ENCODE results near the gene SRC.

Gene SRC

GRCh38 chr20:37439223-37439933, 93.4 kb downstream of the SRC start:
- TF ChIP-seq REST (IDR thresholded peaks at IDR 0.05; ENCODE audit: insufficient read depth in 1 of 2, low read depth in 2 of 2, low read length in 2 of 2) (no peak), POLR2AphosphoS5 (IDR thresholded peaks at IDR 0.05; ENCODE audit: low read depth, low read length) (no peak), TAF1 (IDR thresholded peaks at IDR 0.05; ENCODE audit: borderline replicate concordance, insufficient read depth, low read length) (no peak), FOXP2 (optimal IDR thresholded peaks at IDR 0.05; ENCODE audit: borderline replicate concordance, extremely low read depth, extremely low read length, insufficient read depth) (no peak), SIN3A (IDR thresholded peaks at IDR 0.05; ENCODE audit: borderline replicate concordance, insufficient read depth, low read length) (no peak)

GRCh38 chr20:37441023-37441422, 95.1 kb downstream of the SRC start:
- TF ChIP-seq REST (IDR thresholded peaks at IDR 0.05; ENCODE audit: insufficient read depth in 1 of 2, low read depth in 2 of 2, low read length in 2 of 2), result no peak

GRCh38 chr20:37442547-37442946, 96.6 kb downstream of the SRC start:
- TF ChIP-seq FOXP2 (optimal IDR thresholded peaks at IDR 0.05; ENCODE audit: borderline replicate concordance, extremely low read depth, extremely low read length, insufficient read depth) (no peak), REST (IDR thresholded peaks at IDR 0.05; ENCODE audit: insufficient read depth in 1 of 2, low read depth in 2 of 2, low read length in 2 of 2) (no peak), TAF1 (IDR thresholded peaks at IDR 0.05; ENCODE audit: borderline replicate concordance, insufficient read depth, low read length) (no peak), SIN3A (IDR thresholded peaks at IDR 0.05; ENCODE audit: borderline replicate concordance, insufficient read depth, low read length) (no peak), POLR2AphosphoS5 (IDR thresholded peaks at IDR 0.05; ENCODE audit: low read depth, low read length) (no peak)

GRCh38 chr20:37442986-37443385, 97.0 kb downstream of the SRC start:
- TF ChIP-seq FOXP2 (optimal IDR thresholded peaks at IDR 0.05; ENCODE audit: borderline replicate concordance, extremely low read depth, extremely low read length, insufficient read depth) (no peak), POLR2AphosphoS5 (IDR thresholded peaks at IDR 0.05; ENCODE audit: low read depth, low read length) (no peak), REST (IDR thresholded peaks at IDR 0.05; ENCODE audit: insufficient read depth in 1 of 2, low read depth in 2 of 2, low read length in 2 of 2) (no peak), SIN3A (IDR thresholded peaks at IDR 0.05; ENCODE audit: borderline replicate concordance, insufficient read depth, low read length) (no peak), TAF1 (IDR thresholded peaks at IDR 0.05; ENCODE audit: borderline replicate concordance, insufficient read depth, low read length) (no peak)

- no peak for TF ChIP-seq TAF1 (IDR thresholded peaks at IDR 0.05; ENCODE audit: borderline replicate concordance, insufficient read depth, low read length)
- TF ChIP-seq POLR2AphosphoS5 (IDR thresholded peaks at IDR 0.05; ENCODE audit: low read depth, low read length), result no peak
- TF ChIP-seq FOXP2 (optimal IDR thresholded peaks at IDR 0.05; ENCODE audit: borderline replicate concordance, extremely low read depth, extremely low read length, insufficient read depth), result no peak
- no peak for TF ChIP-seq REST (IDR thresholded peaks at IDR 0.05; ENCODE audit: insufficient read depth in 1 of 2, low read depth in 2 of 2, low read length in 2 of 2)
- TF ChIP-seq SIN3A (IDR thresholded peaks at IDR 0.05; ENCODE audit: borderline replicate concordance, insufficient read depth, low read length), result no peak
Measured at GRCh38 chr20:37443596-37443995, 97.7 kb downstream of the SRC start.
